D341Med (cell line): ENCODE measurements around the gene MRAS.
"Not testable (repeated sequence)": the region's sequence is repeated elsewhere in the genome, so short reads cannot be mapped to it uniquely, and the experiment has no call there.

Experiments used
- DNase-seq: peaks from one replicate; pipeline ENCODE4 v3.0.0; 2012; ENCODE audit warnings: low spot score

Gene MRAS

GRCh38 chr3:138418601-138419206, 70.3 kb downstream of the MRAS start:
- DNase-seq = no peak

- DNase-seq = no peak
Observed at GRCh38 chr3:138423316-138423715, 74.9 kb downstream of the MRAS start.

DNA sequence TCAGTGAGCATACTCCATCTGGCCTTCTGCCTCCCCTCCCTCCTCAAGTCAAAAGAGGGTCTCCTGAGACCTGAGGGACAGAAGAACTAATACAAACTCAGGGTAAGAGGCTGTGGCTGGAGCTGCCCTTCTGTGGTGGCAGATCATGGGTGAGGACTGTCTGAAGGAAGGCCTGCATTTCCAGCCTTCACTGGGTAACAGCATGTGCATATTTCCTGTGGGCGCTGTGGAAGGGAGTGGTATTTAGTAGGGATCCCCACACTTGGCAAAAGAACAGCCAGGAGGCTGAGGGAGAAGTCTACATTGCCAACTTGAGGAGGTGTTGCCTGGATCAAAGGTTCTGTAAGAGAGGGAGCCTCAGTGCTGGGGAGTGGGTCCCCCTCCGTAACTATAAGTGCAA, 75.9 kb downstream of the MRAS start:
- no peak for DNase-seq

DNA sequence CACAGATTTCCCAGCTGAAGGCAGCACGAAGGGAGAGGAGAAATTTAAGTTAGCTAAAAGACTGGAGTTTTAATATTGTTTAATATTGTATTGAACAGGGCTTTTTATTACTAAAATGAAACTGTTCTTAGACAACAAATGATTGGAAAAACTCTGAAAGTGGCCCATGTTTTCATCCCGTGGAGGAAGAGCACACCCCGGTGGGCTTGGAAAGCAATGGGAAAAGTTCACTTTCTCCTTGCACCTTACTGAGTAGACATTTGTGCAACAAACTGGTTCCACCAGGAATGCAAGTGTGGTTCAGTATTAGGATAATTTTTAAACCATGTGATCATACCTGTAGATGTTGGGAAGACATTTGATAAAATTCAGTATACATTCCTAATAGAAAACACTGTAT, 77.8 kb downstream of the MRAS start:
- DNase-seq = no peak

DNA sequence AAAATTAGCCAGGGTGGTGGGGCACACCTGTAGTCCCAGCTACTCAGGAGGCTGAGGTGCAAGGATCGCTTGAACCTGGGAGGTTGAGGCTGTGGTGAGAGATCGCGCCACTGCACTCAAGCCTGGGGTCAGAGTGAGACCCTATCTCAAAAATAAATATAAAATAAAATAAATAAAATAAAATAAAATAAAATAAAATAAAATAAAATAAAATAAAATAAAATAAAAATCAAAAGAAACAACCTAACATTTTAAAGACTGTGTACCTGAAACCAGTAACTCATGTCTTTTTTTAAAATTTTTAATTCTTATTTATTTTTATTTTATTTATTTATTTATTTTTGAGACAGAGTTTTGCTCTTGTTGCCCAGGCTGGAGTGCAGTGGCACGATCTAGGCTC, 78.4 kb downstream of the MRAS start:
- not testable (repeated sequence) for DNase-seq

- no peak for DNase-seq
Observed at GRCh38 chr3:138429665-138430064, 81.3 kb downstream of the MRAS start.

DNA sequence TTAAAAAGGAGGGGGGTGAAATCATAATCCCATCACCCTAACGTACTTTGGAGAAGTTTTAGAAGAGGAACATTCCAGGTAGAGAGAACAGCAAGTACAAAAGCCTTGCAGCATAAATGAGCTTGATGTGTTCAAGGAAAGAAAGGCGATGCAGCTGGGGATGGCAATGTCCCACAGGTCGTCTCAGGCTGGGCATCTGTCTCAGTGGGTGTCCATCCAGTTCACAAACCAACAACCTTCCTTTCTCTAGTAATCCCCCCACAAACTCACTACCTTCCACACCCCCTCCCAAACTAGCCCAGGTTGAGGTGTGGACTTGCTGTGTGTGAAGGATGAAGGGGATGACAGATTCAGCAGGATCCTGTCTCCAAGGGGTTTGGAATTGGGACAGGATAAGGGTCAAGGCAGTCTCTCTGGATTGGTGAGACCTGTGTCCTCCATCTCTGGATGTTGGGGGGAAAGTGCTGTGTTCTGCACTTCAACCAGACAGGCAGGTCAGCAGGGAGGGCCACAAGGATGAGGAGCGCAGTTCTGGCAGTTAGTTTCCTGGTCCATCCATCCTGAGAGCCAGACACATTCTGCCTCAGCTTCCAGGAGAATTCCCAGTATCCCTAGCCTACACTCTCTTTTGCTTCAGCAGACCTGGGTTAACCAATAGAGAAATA, 84.3 kb downstream of the MRAS start:
- no peak for DNase-seq

- no peak for DNase-seq
Observed at GRCh38 chr3:138433892-138434275, 85.5 kb downstream of the MRAS start.

DNA sequence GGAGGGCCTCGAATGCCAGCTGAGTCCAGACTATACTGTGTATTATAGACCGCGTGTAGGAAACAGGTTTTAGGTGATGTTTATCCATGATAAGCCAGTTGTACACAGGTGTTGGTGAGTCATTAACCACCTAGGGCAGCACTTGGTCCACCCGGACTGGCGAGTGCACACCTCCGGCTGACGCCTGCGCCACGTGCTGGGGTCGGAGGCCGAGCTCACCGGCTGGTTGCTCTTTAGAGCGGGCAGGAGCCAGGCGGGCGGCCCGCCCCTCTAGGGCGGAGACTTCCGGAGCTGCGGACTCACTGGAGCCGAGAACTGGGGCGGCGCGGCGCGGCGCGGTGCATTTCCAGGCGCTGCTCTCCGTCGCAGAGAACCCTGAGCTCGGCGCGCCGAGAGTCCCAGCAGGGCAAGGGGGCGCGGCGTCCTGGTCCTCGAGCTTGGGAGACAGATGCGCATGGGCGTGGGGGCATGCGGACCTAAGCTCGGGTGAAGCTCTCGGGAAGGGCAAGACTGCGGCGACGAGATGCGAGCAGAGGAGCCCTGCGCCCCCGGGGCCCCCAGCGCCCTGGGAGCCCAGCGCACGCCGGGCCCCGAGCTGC, 86.0 kb downstream of the MRAS start, which contains the start of gene ESYT3:
Gene ESYT3 (plus strand): TSS at position 341 of the 599 bp plus-strand sequence. CDS start 183 bp downstream, at position 524.
- DNase-seq = peak; percentile 73

GRCh38 chr3:138434875-138435772, 86.7 kb downstream of the MRAS start:
- no peak for DNase-seq

DNA sequence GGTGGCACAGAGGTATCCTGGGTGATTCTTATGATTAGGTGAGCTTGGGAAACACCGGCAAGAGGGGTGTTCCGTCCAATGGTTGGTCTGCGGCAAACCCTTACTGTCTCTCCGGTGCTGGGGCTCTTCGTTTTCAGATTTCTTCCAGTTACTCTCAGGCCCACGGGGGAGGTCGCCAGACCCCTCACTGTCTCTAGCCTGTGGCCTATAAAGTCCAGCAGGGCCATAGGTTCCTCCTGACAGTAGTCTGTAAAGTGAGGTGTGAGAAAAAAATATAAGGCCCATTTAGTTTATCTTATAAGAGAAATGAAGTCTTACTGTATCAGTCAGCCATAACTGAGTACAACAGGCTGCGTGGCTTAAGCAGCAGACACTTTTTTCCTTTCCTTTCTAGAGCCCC, 87.5 kb downstream of the MRAS start:
- DNase-seq = peak; percentile 30

GRCh38 chr3:138437281-138437680, 88.9 kb downstream of the MRAS start:
- peak; percentile 21 for DNase-seq

DNA sequence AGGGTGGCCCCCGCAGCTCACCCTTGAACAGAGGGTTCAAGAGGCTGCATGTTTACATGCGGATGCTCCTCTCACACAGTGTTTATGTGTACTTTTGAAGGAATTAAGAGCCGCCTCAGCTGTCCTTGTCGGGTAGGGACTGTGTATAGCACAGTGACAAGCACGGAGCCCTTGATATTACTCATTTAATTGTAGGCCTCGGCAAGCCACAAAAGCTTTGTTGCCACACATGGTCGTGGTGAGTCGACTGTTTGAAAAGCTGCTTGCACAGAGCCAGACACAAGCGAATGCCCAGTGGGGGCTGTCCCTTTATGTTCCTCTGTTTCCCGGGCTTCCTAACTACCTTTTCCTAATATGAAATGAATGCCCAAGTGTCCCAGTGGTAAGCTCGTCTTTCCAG, 90.5 kb downstream of the MRAS start:
- peak; percentile 8 for DNase-seq

DNA sequence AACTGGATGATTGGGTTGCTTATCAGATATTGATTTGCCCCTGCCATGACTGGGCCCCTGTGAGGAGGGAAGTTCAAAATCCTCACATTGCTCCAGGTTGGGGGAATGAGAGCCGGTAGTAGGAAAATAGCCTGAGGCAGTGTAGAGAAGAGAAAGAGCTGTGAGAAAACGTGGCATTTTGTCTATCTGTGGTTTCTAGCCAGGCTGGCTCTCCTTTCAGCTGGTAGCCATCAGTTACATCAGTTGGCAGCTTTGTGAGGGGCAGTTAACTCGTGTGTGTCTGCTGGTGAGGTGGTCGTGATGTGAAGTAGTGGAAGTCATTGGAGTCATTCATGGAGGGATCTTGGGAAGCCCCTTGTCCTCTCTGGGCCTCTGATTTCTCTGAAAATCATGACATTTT, 91.3 kb downstream of the MRAS start:
- no peak for DNase-seq

GRCh38 chr3:138440121-138440521, 91.7 kb downstream of the MRAS start:
- DNase-seq = peak; percentile 6

DNA sequence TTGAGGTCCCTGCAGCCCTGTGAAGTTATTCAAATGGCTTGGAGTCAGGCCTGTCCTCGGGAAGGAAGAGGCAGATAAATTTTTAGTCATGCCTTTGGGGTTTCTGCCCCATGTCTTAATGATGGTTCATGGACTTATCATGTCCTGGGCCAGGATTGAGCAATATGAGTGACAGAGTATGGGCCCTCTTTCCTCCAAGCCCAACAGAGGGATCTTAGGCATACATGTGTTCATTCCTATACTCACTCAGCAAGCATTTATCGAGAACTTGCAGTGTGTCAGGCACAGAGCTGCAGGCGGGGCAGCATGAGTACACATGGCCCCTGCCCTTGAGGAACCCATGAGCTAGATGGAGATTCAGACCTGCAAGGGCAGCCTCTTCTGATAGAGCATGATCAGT, 92.2 kb downstream of the MRAS start:
- no peak for DNase-seq

GRCh38 chr3:138441256-138441655, 92.9 kb downstream of the MRAS start:
- DNase-seq = peak; percentile 16

DNA sequence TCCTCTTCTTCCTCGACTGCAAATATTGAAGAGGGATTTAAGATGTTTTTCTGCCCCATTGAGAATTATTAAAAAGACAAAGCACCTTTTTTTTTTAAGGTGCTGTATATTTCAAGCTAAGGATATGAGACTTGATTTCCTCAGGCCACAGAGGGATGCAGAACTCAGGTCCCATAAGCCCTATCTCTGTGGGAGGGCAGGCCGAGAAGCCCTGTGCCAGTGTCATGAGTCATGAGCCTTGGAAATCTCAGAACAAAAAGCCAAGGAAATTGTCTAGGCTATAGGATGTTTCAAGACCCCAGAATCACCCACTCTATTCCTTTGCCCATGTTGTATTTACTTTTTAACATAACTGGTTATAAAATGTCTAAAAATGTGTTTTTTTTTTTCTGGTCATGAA, 93.4 kb downstream of the MRAS start:
- no peak for DNase-seq

DNA sequence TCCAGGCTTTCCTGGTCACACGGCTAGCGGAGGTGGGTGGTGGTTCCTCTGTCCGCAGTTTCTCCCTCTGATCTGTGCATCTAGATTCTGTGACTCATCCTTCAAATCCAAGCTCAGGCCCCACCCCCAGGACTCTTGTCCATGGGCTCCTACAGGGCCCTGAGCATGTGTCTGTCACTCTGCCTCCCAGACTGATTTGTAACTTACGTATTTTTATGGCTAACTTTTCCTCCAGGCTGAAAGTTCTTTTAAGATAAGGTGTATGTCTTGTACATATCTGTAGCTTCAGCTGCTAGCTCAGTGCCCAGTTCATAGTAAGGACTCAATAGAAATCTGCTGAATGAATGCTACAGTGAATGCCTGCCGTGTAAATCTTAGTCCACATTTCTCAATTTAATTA, 94.1 kb downstream of the MRAS start:
- no peak for DNase-seq

DNA sequence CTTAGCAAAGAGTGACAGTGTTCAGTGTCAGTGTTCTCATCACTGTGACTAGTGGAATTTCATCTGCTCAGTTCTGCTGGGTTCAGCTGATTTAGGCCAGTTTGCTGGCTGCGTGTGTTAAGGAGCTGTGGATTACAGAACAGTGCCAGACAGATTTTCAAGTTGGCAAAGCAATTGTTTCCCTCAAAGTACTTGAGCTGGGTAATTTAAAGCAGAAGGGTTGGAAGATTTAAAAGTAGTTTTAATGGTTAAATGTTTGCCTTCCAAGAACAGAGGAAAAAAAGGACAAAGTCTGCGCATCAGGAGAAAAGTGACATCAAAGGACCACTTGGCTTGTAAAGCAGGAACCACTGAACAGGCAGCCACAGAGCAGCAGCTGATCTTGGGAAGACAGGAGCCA, 94.7 kb downstream of the MRAS start:
- DNase-seq = peak; percentile 12

DNA sequence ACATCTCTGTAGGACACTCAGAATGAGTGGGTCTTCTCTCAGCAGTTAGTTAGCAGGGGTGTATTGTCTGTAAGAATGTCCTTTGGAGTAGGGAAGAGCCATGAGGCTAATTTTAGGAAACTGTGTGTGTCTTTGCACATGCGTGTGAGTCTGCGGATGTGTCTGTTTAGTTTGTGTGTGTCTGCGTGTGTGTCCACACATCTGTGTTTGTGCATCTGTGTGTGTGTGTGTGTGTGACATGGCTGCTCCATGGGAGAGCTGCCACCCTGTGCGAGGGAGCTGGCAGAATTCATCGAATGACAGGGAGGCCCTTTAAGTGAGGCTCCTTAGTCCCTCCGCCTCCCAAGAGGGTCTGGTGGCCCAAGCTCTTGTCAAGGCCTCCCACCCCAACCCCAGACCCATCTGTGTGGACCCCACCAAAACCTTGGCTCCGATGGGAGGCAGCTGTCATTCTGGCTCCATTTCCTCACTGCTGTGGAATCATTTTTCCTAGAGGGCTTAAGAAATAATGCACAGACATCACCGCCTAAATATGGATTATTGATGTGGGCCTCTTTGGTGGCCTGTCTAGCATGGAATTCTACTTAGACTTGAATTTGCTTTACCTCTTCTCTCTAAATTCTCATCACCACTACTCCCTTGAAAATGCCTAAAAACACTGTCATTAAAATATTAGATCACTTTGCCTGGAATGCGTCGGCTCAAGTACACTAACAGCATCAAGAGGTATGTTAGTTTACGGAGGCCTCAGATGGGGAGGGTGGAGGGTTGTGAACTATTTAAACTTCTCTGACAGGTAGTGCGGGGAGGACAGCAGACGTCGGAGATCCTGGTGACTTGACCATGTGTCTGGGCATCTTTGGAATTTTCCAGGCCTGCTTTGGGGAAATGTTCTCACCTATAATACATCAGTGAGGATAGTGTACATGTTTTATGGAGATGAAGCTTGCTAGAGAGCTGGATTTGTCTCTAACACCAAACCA, 95.4 kb downstream of the MRAS start:
- peak; percentile 15 for DNase-seq
